Endothelial cell of umbilical vein (primary cell): ENCODE measurements around the gene COL5A1. TPM values are rescaled to one million over a fixed set of nuclear protein-coding genes. Genes with fewer than 3 reads are reported as not detected.

Experiments
- BruUV-seq: library from RNA; stranded (reverse); fragments of 400-500 nt; replicated peaks from 2 replicates; lab custom pipeline; 2021; lab: Mats Ljungman, UMichigan
- CTCF ChIA-PET: fragments of 300-600, 350-600 bp; sonication (Branson Sonifier 250); formaldehyde crosslinking; loops from one replicate; lab custom pipeline; 2021; ENCODE audit warnings: antibody characterized with exemption, inconsistent platforms; lab: Charles Lee
- POLR2A ChIA-PET: fragments of 300-600, 350-600 bp; sonication (Branson Sonifier 250); formaldehyde crosslinking; loops from one replicate; lab custom pipeline; 2021; ENCODE audit warnings: antibody characterized with exemption, inconsistent platforms; lab: Charles Lee
- DNase-seq: peaks from one replicate; pipeline ENCODE4 v3.0.0-alpha.2; 2011; ENCODE audit warnings: low read depth, low spot score
- FAIRE-seq: peaks from 2 replicates; lab custom pipeline; 2011; peaks lifted over from hg19 to GRCh38; lab: Jason Lieb, UNC
- H2AFZ ChIP-seq: 2 replicates; pipeline ENCODE4 v1.6.0; 2012; ENCODE audit warnings: low read depth, low read length, control low read depth, inconsistent platforms
- H3K27ac ChIP-seq: 2 replicates; pipeline ENCODE4 v1.5.1; 2011; ENCODE audit warnings: low read depth, mild to moderate bottlenecking, control low read depth, low read length, moderate library complexity; ENCODE audit not compliant: insufficient read depth
- H3K27me3 ChIP-seq, 2 experiments: 2 replicates each; pipeline versions ENCODE4 v1.6.0 to v1.6.1; 2011; ENCODE audit warnings: low read length in 2 of 2, mixed read lengths in 1 of 2; ENCODE audit not compliant: control insufficient read depth in 2 of 2, insufficient read depth in 2 of 2
- H3K36me3 ChIP-seq, 2 experiments: 2 replicates in 1 of 2; 3 replicates in 1 of 2; pipeline ENCODE4 v1.5.1; 2011; ENCODE audit warnings: low read length in 2 of 2, mild to moderate bottlenecking in 1 of 2, moderate library complexity in 1 of 2; ENCODE audit not compliant: control insufficient read depth in 2 of 2, insufficient read depth in 2 of 2; ENCODE audit errors: extremely low read depth in 1 of 2
- H3K4me1 ChIP-seq: 3 replicates; pipeline ENCODE4 v1.5.1; 2011; ENCODE audit warnings: mild to moderate bottlenecking, low read length; ENCODE audit not compliant: control insufficient read depth, insufficient read depth; ENCODE audit errors: extremely low read depth
- H3K4me2 ChIP-seq: 2 replicates; pipeline ENCODE4 v1.6.1; 2011; ENCODE audit warnings: low read length, control low read depth, mixed read lengths; ENCODE audit not compliant: insufficient read depth
- H3K4me3 ChIP-seq, 3 experiments: fragments of 200-600 bp in 1 of 3; sonication (generic), shearing (Covaris generic) in 1 of 3; replicated peaks in 1 of 3; 2 replicates each; pipeline ENCODE4 v1.5.1; 2011 to 2016; ENCODE audit warnings: control low read depth in 3 of 3, low read length in 3 of 3, mild to moderate bottlenecking in 2 of 3, inconsistent platforms in 1 of 3, low read depth in 1 of 3, moderate library complexity in 1 of 3; ENCODE audit not compliant: insufficient read depth in 1 of 3
- H3K79me2 ChIP-seq: 2 replicates; pipeline ENCODE4 v1.6.0; 2012; ENCODE audit warnings: low read length, inconsistent platforms; ENCODE audit not compliant: control insufficient read depth, insufficient read depth
- H3K9ac ChIP-seq: replicated peaks from 2 replicates; pipeline ENCODE3; 2011; ENCODE audit warnings: low read length, control low read depth; ENCODE audit not compliant: insufficient read depth; ENCODE audit errors: extremely low read depth
- H3K9me1 ChIP-seq: replicated peaks from 3 replicates; pipeline ENCODE4 v1.6.0; 2011; ENCODE audit warnings: mild to moderate bottlenecking, low read length; ENCODE audit not compliant: control insufficient read depth, insufficient read depth; ENCODE audit errors: extremely low read depth
- H3K9me3 ChIP-seq: replicated peaks from 2 replicates; pipeline ENCODE4 v1.5.1; 2012; ENCODE audit warnings: low read length, inconsistent platforms; ENCODE audit not compliant: control insufficient read depth, insufficient read depth
- H4K20me1 ChIP-seq: replicated peaks from 2 replicates; pipeline ENCODE3; 2011; ENCODE audit warnings: mild to moderate bottlenecking, low read length; ENCODE audit not compliant: control insufficient read depth, insufficient read depth; ENCODE audit errors: extremely low read depth
- CTCF ChIP-seq, 2 donors: IDR thresholded peaks; 1 replicate in 1 of 2; 2 replicates in 1 of 2; pipeline ENCODE4 v1.5.1; 2011; ENCODE audit warnings: low read length in 2 of 2, mild to moderate bottlenecking in 2 of 2, moderate library complexity in 2 of 2, control low read depth in 1 of 2, inconsistent platforms in 1 of 2, low read depth in 1 of 2; ENCODE audit not compliant: insufficient read depth in 1 of 2; ENCODE audit errors: extremely low read depth in 1 of 2
- EZH2 ChIP-seq: IDR thresholded peaks from 2 replicates; pipeline ENCODE4 v1.6.1; 2012; ENCODE audit warnings: borderline replicate concordance, low read depth, mild to moderate bottlenecking, moderate library complexity, low read length, inconsistent platforms; ENCODE audit not compliant: severe bottlenecking
- FOS ChIP-seq: IDR thresholded peaks from 2 replicates; pipeline ENCODE4 v1.6.1; 2011; ENCODE audit warnings: mild to moderate bottlenecking, low read length, moderate library complexity, borderline replicate concordance; ENCODE audit not compliant: insufficient read depth
- GATA2 ChIP-seq: IDR thresholded peaks from 2 replicates; pipeline ENCODE4 v1.7.0; 2011; ENCODE audit warnings: low read depth, mild to moderate bottlenecking, moderate library complexity, mixed read lengths, low read length; ENCODE audit not compliant: insufficient read length, insufficient read depth
- JUN ChIP-seq: IDR thresholded peaks from 2 replicates; pipeline ENCODE4 v1.6.1; 2011; ENCODE audit warnings: borderline replicate concordance, low read depth; ENCODE audit not compliant: insufficient read length, insufficient read depth
- MAX ChIP-seq: IDR thresholded peaks from 2 replicates; pipeline ENCODE4 v1.6.1; 2011; ENCODE audit not compliant: insufficient read depth, insufficient read length
- MYC ChIP-seq: IDR thresholded peaks from one replicate; pipeline ENCODE4 v1.6.1; 2011; ENCODE audit warnings: mild to moderate bottlenecking, low read depth, low read length
- POLR2A ChIP-seq: IDR thresholded peaks from 2 replicates; pipeline ENCODE4 v1.6.1; 2012; ENCODE audit warnings: low read depth, mild to moderate bottlenecking, control low read depth, low read length
- POLR2AphosphoS5 ChIP-seq: IDR thresholded peaks from 2 replicates; pipeline ENCODE4 v1.6.1; 2012; ENCODE audit warnings: low read depth, mild to moderate bottlenecking, control low read depth, low read length, moderate library complexity; ENCODE audit not compliant: insufficient read depth
- dilution Hi-C: fragments of 300-500 bp; cut with MboI; formaldehyde crosslinking; loops from one replicate; pipeline ENCODE4 v1.15.0; 2019; ENCODE audit warnings: low sequenced_read_pairs; ENCODE audit not compliant: extremely low pct_ligation_motif_present
- intact Hi-C: fragments of 100-400 bp; cut with micrococcal nuclease; formaldehyde crosslinking; loops from one replicate; pipeline ENCODE4 v1.10.0; 2022
- polyA plus RNA-seq, 4 experiments: library from polyadenylated mRNA; depleted of rRNA in 3 of 4; stranded (reverse) in 3 of 4; unstranded in 1 of 4; fragments of >200 nt; gene quantifications; 2 replicates each; pipeline versions ENCODE4 v1.2.1 to v1.2.3, GENCODE V29; 2011 to 2012; ENCODE audit warnings: missing spikeins in 1 of 4
- total RNA-seq: library from RNA; stranded (reverse); gene quantifications from 2 replicates; pipeline ENCODE4 v1.2.3, GENCODE V29; 2021

Gene COL5A1
- total and polyA plus RNA-seq, 2 donors (not counting 3 experiments of a cell fraction or from before 2014, with no cell fraction given), result 97.4 to 175 TPM

- TF ChIP-seq POLR2A, result no peak
- Histone ChIP-seq H3K4me2 (no peak overlapping the region), H3K79me2 (peaks cover 13% of the 10 kb centered on the region), H3K9ac (no peak overlapping the region), H3K4me1 (peaks cover 14% of the 10 kb centered on the region), H3K9me3 (no peaks in the 10 kb centered on the region), H3K36me3 (no peaks in the 10 kb centered on the region), H3K4me3 (no peak overlapping the region), H4K20me1 (no peaks in the 10 kb centered on the region), H3K27me3 (no peaks in the 10 kb centered on the region), H3K27ac (no peak overlapping the region), H3K9me1 (no peaks in the 10 kb centered on the region), H2AFZ (no peak overlapping the region)
- BruUV-seq, result no TSS peak
- FAIRE-seq, result no peak
- ChIA-PET POLR2A (no interaction called here), CTCF (interaction anchor here (0.7 to 1.7 kb wide), 4 partner anchors 10 to 227 kb away, joined by 3 to 10 read pairs (median 5); no protein-coding TSS in a partner anchor)
- dilution Hi-C loops (no loop called here), intact Hi-C loops (no loop called here)
- DNase-seq, result no peak
Observed at GRCh38 chr9:134676886-134677285, 35.3 kb downstream of the COL5A1 start.

- no peaks in the 10 kb centered on the region for H3K27me3 ChIP-seq
- no peak overlapping the region for H3K9ac ChIP-seq
- no peak overlapping the region for H3K4me2 ChIP-seq
- intact Hi-C loops (no loop called here), dilution Hi-C loops (no loop called here)
- FAIRE-seq (no peak), DNase-seq (no peak)
- ChIA-PET POLR2A (no interaction called here), CTCF (interaction anchor here (1.5 kb wide), 1 partner anchor 11 kb away, joined by 3 read pairs; no protein-coding TSS in a partner anchor)
- no peak overlapping the region for H2AFZ ChIP-seq
- H3K9me3 ChIP-seq, result no peaks in the 10 kb centered on the region
- no peak overlapping the region for H3K27ac ChIP-seq
- peaks cover 13% of the 10 kb centered on the region for H3K79me2 ChIP-seq
- H4K20me1 ChIP-seq, result no peaks in the 10 kb centered on the region
- H3K4me1 ChIP-seq, result peaks cover 14% of the 10 kb centered on the region
- H3K9me1 ChIP-seq, result no peaks in the 10 kb centered on the region
- BruUV-seq, result no TSS peak
- TF ChIP-seq GATA2 (no peak), FOS (no peak), MYC (no peak), EZH2 (no peak), JUN (no peak), MAX (no peak), POLR2AphosphoS5 (no peak), CTCF (IDR thresholded peaks at IDR 0.05; ENCODE audit: extremely low read depth in 1 of 2, insufficient read depth in 1 of 2, low read depth in 1 of 2, low read length in 2 of 2) (no peak), POLR2A (no peak)
- H3K36me3 ChIP-seq, result no peaks in the 10 kb centered on the region
- H3K4me3 ChIP-seq, result no peak overlapping the region
Observed at GRCh38 chr9:134677743-134678142, 36.1 kb downstream of the COL5A1 start.
